RWPE1 (cell line): ENCODE measurements around the gene ERBIN.
"Not testable (repeated sequence)": the region's sequence is repeated elsewhere in the genome, so short reads cannot be mapped to it uniquely, and the experiment has no call there.

ENCODE experiments used
- CTCF ChIA-PET: fragments of 350-600 bp; sonication (Branson Sonifier 250); formaldehyde crosslinking; extraction: SDS; loops from one replicate; lab custom pipeline; 2021; lab: Yijun Ruan, JAX
- POLR2A ChIA-PET: fragments of 400-600 bp; formaldehyde crosslinking; extraction: SDS; loops from one replicate; lab custom pipeline; 2020; ENCODE audit warnings: antibody characterized with exemption; ENCODE audit not compliant: low non-redundant PET; lab: Yijun Ruan, JAX
- DNase-seq: peaks from one replicate; pipeline ENCODE4 v3.0.0; 2012; ENCODE audit warnings: low spot score
- H3K27ac ChIP-seq: fragments of 450-650 bp; 2 replicates; pipeline ENCODE4 v1.5.1; 2017
- CTCF ChIP-seq: fragments of 450-650 bp; conservative IDR thresholded peaks from 2 replicates; pipeline ENCODE4 v1.5.1; 2017; ENCODE audit warnings: low read depth, mild to moderate bottlenecking

ERBIN gene

GRCh38 chr5:65886387-65886786 is 40.0 kb upstream of the ERBIN start:
- no peak overlapping the region for H3K27ac ChIP-seq
- ChIA-PET POLR2A (interaction anchor here (0.6 kb wide), 1 partner anchor 191 kb away, joined by 7 read pairs; no protein-coding TSS in a partner anchor), CTCF (interaction anchor here (1.2 kb wide), 1 partner anchor 29 kb away, joined by 3 read pairs; no protein-coding TSS in a partner anchor)
- no peak for TF ChIP-seq CTCF
- no peak for DNase-seq

DNA sequence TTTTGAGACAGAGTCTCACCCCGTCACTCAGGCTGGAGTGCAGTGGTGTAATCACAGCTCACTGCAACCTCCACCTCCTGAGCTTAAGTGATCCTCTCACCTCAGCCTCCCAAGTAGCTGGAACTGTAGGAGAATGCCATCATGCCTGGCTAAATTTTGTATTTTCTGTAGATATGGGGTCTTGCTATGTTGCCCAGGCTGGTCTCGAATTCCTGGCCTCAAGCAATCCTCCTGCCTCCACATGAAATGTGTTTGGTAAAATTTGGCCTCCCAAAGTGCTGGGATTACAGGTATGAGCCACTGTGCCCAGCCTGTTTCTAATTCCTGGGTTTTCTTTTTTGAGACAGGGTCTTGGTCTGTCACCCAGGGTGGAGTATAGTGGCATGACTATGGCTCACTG is 34.4 kb upstream of the ERBIN start:
- CTCF ChIA-PET, POLR2A ChIA-PET, H3K27ac ChIP-seq, DNase-seq: not testable (repeated sequence)

DNA sequence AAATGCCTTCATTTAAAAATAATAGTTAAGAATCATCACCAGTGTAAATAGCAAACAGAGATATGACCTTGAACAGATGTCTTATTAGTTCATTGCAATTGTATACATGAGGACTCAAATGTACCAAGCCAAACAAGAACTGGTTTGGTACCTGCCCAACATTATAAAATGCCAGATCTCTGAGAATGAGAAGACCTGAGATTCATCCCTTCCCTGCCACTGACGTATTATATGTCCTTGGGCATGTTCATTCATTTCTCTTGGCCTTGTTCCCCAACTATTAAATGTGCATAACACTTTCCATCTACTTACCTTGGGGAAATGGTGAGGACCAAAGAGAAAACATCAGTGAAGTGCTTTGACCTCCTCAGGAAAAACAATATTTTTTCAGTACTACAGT is 33.6 kb upstream of the ERBIN start:
- ChIA-PET CTCF (no interaction called here), POLR2A (no interaction called here)
- H3K27ac ChIP-seq: no peak overlapping the region
- no peak for DNase-seq
- no peak for TF ChIP-seq CTCF

DNA sequence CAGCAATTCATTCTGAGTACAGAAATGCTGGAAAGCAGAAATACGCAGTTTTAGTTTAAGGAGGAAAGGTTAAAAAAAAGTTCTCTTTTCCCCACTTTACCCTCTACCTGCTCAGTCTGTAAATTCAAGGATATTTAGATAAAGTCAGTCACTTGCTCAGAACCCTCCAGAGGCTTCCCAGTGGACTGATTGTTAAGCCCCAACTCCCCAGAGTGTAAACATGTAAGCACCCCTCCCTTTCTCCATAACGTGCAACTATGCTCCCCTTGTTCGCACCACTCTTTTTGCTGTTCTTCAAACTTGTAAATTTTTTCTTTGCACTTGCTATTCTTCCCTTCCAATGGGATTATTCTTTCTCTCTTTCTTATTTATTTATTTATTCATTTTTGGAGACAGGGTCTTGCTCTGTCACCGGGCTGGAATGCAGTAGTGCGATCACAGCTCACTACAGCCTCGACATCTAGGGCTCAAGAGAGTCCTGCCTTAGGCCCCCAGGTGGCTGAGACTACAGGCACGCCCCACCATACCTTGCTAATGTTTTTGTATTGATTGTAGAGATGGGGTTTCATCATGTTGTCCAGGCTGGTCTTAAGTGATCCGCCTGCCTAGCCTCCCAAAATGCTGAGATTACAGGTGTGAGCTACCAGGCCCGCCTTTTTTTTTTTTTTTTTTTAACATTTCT is 32.5 kb upstream of the ERBIN start:
- DNase-seq: no peak
- ChIA-PET CTCF (interaction anchor here (0.7 kb wide), 2 partner anchors 131 to 937 kb away, joined by 4 read pairs; no protein-coding TSS in a partner anchor), POLR2A (no interaction called here)
- no peak for TF ChIP-seq CTCF
- H3K27ac ChIP-seq: no peak overlapping the region

- TF ChIP-seq CTCF: no peak
- no peak for DNase-seq
- no peak overlapping the region for H3K27ac ChIP-seq
- POLR2A ChIA-PET: no interaction called here
- CTCF ChIA-PET: interaction anchor here (0.7 kb wide), 1 partner anchor 1242 kb away, joined by 4 read pairs; no protein-coding TSS in a partner anchor
Measured at GRCh38 chr5:65895891-65896290, 30.5 kb upstream of the ERBIN start.

DNA sequence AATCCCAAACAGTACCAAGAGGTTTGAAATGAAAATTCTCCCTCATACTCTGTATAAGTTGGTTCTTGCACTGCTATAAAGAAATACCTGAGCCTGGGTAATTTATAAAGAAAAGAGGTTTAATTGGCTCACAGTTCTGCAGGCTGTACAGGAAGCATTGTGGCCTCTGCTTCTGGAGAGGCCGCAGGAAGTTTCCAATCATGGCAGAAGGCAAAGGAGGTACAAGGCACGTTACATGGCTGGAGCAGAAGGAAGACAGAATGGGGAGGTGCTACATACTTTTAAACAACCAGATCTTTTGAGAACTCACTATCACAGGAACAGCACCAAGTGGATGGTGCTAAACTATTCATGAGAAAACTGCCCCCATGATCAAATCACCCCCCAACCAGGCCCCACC is 25.6 kb upstream of the ERBIN start:
- ChIA-PET POLR2A (interaction anchor here (0.6 kb wide), 1 partner anchor 56 kb away, joined by 4 read pairs; no protein-coding TSS in a partner anchor), CTCF (interaction anchor here (0.6 kb wide), 1 partner anchor 407 kb away, joined by 4 read pairs; no protein-coding TSS in a partner anchor)
- TF ChIP-seq CTCF: no peak

GRCh38 chr5:65902104-65902503 is 24.3 kb upstream of the ERBIN start:
- CTCF ChIA-PET: interaction anchor here (0.7 kb wide), 1 partner anchor 417 kb away, joined by 3 read pairs; no protein-coding TSS in a partner anchor
- H3K27ac ChIP-seq: no peak overlapping the region
- POLR2A ChIA-PET: no interaction called here
- DNase-seq: no peak
- TF ChIP-seq CTCF: no peak

More for the DNA sequence above, 25.6 kb upstream of the ERBIN start:
- H3K27ac ChIP-seq: no peak overlapping the region
- DNase-seq: no peak
